MCF 10A (cell line): ENCODE data around the gene OCRL. TPM values are rescaled to one million over a fixed set of nuclear protein-coding genes. Genes with fewer than 3 reads are reported as not detected.

ENCODE experiments used
- Bru-seq: library from RNA; stranded (reverse); fragments of 400-500 nt; gene quantifications from one replicate; lab custom pipeline; 2021; lab: Mats Ljungman, UMichigan
- BruChase-seq, 2 experiments: library from RNA; stranded (reverse); fragments of 400-500 nt; gene quantifications; one replicate each; lab custom pipeline; 2021; lab: Mats Ljungman, UMichigan
- BruUV-seq: library from RNA; stranded (reverse); fragments of 400-500 nt; replicated peaks from 2 replicates; lab custom pipeline; 2021; lab: Mats Ljungman, UMichigan
- CTCF ChIA-PET: fragments of 300-600 bp; sonication (Branson Sonifier 250); formaldehyde crosslinking; extraction: SDS; loops from one replicate; lab custom pipeline; 2021; ENCODE audit warnings: antibody characterized with exemption, inconsistent platforms; lab: Yijun Ruan, JAX
- POLR2A ChIA-PET: fragments of 300-600, 350-650 bp; sonication (Branson Sonifier 250); formaldehyde crosslinking; extraction: SDS; loops from one replicate; lab custom pipeline; 2020; ENCODE audit warnings: antibody characterized with exemption, inconsistent platforms; lab: Yijun Ruan, JAX
- DNase-seq: peaks from one replicate; pipeline ENCODE4 v3.0.0-alpha.2; 2018; ENCODE audit not compliant: unreplicated experiment
- H3K27ac Mint-ChIP-seq: one replicate; pipeline ENCODE4 v1.8.0; 2022; ENCODE audit warnings: mild to moderate bottlenecking, low read depth, mixed read lengths; ENCODE audit not compliant: unreplicated experiment
- H3K27me3 Mint-ChIP-seq: one replicate; pipeline ENCODE4 v1.8.0; 2022; ENCODE audit warnings: mixed read lengths; ENCODE audit not compliant: insufficient read depth, unreplicated experiment
- H3K36me3 Mint-ChIP-seq: one replicate; pipeline ENCODE4 v1.8.0; 2022; ENCODE audit warnings: mild to moderate bottlenecking, moderate library complexity, mixed read lengths; ENCODE audit not compliant: insufficient read depth, unreplicated experiment
- H3K4me1 Mint-ChIP-seq: one replicate; pipeline ENCODE4 v1.8.0; 2022; ENCODE audit warnings: mixed read lengths; ENCODE audit not compliant: insufficient read depth, unreplicated experiment
- H3K4me3 Mint-ChIP-seq: one replicate; pipeline ENCODE4 v1.8.0; 2022; ENCODE audit warnings: mild to moderate bottlenecking, moderate library complexity, mixed read lengths; ENCODE audit not compliant: unreplicated experiment
- H3K9me3 Mint-ChIP-seq: one replicate; pipeline ENCODE4 v1.8.0; 2022; ENCODE audit warnings: mixed read lengths; ENCODE audit not compliant: unreplicated experiment
- intact Hi-C: fragments of 100-400 bp; cut with micrococcal nuclease; formaldehyde crosslinking; loops from 2 replicates; pipeline ENCODE4 v1.14.1; 2022
- long read RNA-seq: library from polyadenylated mRNA; stranded (forward); transcript quantifications from one replicate; pipeline ENCODE4 v2.0.0, GENCODE V29; 2022
- total RNA-seq: library from RNA; stranded (reverse); gene quantifications from 2 replicates; pipeline ENCODE4 v1.2.3, GENCODE V29; 2022
- TF ChIP-seq, protein P1 (sequence below): fragments of 200-600 bp; IDR thresholded peaks from one replicate; pipeline ENCODE4 v1.8.0; 2022; ENCODE audit warnings: antibody characterized with exemption, mild to moderate bottlenecking; ENCODE audit not compliant: unreplicated experiment

Gene OCRL
- total RNA-seq (25.3 and 26.8 TPM in 2 replicates), Bru-seq, nascent RNA (percentile 73 among the genes with signal in this experiment), BruChase-seq, experiment 1, labeled RNA remaining after a 6-hour chase (percentile 85 among the genes with signal in this experiment), BruChase-seq, experiment 2, labeled RNA remaining after a 2-hour chase (percentile 79 among the genes with signal in this experiment)
- long read RNA-seq, full-length matches to known transcripts: 10 of 27 reads
- long read RNA-seq, partial matches to known transcripts: 9 of 27 reads
- long read RNA-seq, other reads (novel, unspliced or antisense): 8 of 27 reads

GRCh38 chrX:129540068-129540653, at the start of gene OCRL:
OCRL (plus strand) TSS chrX:129540259; CDS start chrX:129540440, 181 bp downstream.
- intact Hi-C loops: no loop called here
- Mint-ChIP-seq H3K4me1 (no peaks in the 10 kb centered on the region), H3K27ac (no peak within 1 kb of the TSS), H3K4me3 (peak within 1 kb of the TSS; percentile 63), H3K9me3 (no peaks in the 10 kb centered on the region), H3K27me3 (peaks cover 11% of the 10 kb centered on the region), H3K36me3 (no peaks in the 10 kb centered on the region)
- ChIA-PET POLR2A (interaction anchor here (1.0 kb wide), 1 partner anchor 16 kb away, joined by 3 read pairs; no protein-coding TSS in a partner anchor), CTCF (interaction anchor here (0.7 kb wide), 1 partner anchor 367 kb away, joined by 3 read pairs; no protein-coding TSS in a partner anchor)
- BruUV-seq: no TSS peak
- TF ChIP-seq, protein P1, sequence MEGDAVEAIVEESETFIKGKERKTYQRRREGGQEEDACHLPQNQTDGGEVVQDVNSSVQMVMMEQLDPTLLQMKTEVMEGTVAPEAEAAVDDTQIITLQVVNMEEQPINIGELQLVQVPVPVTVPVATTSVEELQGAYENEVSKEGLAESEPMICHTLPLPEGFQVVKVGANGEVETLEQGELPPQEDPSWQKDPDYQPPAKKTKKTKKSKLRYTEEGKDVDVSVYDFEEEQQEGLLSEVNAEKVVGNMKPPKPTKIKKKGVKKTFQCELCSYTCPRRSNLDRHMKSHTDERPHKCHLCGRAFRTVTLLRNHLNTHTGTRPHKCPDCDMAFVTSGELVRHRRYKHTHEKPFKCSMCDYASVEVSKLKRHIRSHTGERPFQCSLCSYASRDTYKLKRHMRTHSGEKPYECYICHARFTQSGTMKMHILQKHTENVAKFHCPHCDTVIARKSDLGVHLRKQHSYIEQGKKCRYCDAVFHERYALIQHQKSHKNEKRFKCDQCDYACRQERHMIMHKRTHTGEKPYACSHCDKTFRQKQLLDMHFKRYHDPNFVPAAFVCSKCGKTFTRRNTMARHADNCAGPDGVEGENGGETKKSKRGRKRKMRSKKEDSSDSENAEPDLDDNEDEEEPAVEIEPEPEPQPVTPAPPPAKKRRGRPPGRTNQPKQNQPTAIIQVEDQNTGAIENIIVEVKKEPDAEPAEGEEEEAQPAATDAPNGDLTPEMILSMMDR: peak; percentile 47
- DNase-seq: peak; percentile 60

DNA sequence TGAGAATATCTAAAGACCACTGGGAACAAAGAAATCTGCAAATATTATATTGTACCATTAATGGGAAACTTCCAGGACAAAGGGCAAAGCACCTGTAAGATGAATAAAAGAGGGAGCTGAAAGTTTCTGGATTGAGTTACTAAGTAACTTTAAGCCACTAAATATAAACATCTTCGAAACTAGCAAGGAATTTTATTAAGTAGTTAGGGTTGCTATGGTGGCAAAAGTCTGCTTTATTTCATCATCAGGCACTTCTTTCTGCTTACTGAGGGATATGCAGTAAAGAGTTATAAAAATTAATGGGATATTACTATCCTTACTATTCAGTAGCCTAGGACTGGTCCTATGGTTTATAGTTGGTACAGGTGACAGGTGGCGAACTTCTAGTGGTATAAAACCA, 49.7 kb upstream of the OCRL start:
- TF ChIP-seq, protein P1: no peak
- ChIA-PET POLR2A (interaction anchor here (0.7 kb wide), 1 partner anchor 640 kb away, joined by 3 read pairs; no protein-coding TSS in a partner anchor), CTCF (no interaction called here)
- Mint-ChIP-seq H3K36me3 (no peaks in the 10 kb centered on the region), H3K4me3 (no peak overlapping the region), H3K27me3 (peaks cover 34% of the 10 kb centered on the region), H3K4me1 (peaks cover 8% of the 10 kb centered on the region), H3K9me3 (no peaks in the 10 kb centered on the region), H3K27ac (no peak overlapping the region)
- DNase-seq: no peak
- BruUV-seq: no TSS peak
- intact Hi-C loops: no loop called here

GRCh38 chrX:129493643-129494042, 46.4 kb upstream of the OCRL start:
- peaks cover 30% of the 10 kb centered on the region for H3K27me3 Mint-ChIP-seq
- TF ChIP-seq, protein P1: no peak
- POLR2A ChIA-PET: interaction anchor here (0.5 to 1.0 kb wide), 2 partner anchors 11 to 29 kb away, joined by 3 read pairs; no protein-coding TSS in a partner anchor

DNA sequence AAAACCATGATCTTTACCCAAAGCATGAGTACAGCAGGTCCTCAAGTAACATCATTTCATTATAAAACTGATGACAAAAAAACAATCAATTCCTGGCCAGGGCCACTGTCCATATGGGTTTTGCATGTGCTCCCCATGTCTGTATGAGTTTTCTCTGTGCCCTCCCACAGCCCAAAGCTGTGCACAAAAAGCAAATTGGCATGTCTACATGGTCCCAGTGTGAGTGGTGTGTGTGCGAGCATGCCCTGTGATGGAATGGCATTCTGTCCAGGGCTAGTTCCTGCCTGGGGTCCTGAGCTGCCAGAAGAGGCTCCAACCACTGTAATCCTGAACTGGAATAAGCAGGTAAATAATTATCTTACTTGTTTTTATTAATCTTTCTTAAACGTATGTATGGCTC, 45.2 kb upstream of the OCRL start:
- Mint-ChIP-seq H3K4me3 (no peak overlapping the region), H3K4me1 (peaks cover 8% of the 10 kb centered on the region), H3K9me3 (no peaks in the 10 kb centered on the region), H3K27ac (no peak overlapping the region), H3K27me3 (peaks cover 23% of the 10 kb centered on the region), H3K36me3 (no peaks in the 10 kb centered on the region)
- no TSS peak for BruUV-seq
- no peak for DNase-seq
- CTCF ChIA-PET: no interaction called here
- TF ChIP-seq, protein P1: no peak
- POLR2A ChIA-PET: no interaction called here
- intact Hi-C loops: no loop called here

More at GRCh38 chrX:129493643-129494042, 46.4 kb upstream of the OCRL start:
- H3K9me3 Mint-ChIP-seq: no peaks in the 10 kb centered on the region
- CTCF ChIA-PET: no interaction called here
- H3K36me3 Mint-ChIP-seq: no peaks in the 10 kb centered on the region
- no TSS peak for BruUV-seq
- H3K4me3 Mint-ChIP-seq: no peak overlapping the region
- DNase-seq: peak; percentile 21
- intact Hi-C loops: no loop called here
- H3K4me1 Mint-ChIP-seq: peaks cover 8% of the 10 kb centered on the region
- H3K27ac Mint-ChIP-seq: no peak overlapping the region
